IPS-NIHi7 (cell line): ENCODE data around the gene CLDN5.
A peak's percentile ranks its signal among the peaks of the same experiment; 100 is the strongest.

Source experiments
- DNase-seq: peaks from one replicate; pipeline ENCODE4 v3.0.0; 2012; ENCODE audit warnings: mixed read lengths; ENCODE audit errors: extremely low spot score

The CLDN5 gene, protein sequence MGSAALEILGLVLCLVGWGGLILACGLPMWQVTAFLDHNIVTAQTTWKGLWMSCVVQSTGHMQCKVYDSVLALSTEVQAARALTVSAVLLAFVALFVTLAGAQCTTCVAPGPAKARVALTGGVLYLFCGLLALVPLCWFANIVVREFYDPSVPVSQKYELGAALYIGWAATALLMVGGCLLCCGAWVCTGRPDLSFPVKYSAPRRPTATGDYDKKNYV

DNA sequence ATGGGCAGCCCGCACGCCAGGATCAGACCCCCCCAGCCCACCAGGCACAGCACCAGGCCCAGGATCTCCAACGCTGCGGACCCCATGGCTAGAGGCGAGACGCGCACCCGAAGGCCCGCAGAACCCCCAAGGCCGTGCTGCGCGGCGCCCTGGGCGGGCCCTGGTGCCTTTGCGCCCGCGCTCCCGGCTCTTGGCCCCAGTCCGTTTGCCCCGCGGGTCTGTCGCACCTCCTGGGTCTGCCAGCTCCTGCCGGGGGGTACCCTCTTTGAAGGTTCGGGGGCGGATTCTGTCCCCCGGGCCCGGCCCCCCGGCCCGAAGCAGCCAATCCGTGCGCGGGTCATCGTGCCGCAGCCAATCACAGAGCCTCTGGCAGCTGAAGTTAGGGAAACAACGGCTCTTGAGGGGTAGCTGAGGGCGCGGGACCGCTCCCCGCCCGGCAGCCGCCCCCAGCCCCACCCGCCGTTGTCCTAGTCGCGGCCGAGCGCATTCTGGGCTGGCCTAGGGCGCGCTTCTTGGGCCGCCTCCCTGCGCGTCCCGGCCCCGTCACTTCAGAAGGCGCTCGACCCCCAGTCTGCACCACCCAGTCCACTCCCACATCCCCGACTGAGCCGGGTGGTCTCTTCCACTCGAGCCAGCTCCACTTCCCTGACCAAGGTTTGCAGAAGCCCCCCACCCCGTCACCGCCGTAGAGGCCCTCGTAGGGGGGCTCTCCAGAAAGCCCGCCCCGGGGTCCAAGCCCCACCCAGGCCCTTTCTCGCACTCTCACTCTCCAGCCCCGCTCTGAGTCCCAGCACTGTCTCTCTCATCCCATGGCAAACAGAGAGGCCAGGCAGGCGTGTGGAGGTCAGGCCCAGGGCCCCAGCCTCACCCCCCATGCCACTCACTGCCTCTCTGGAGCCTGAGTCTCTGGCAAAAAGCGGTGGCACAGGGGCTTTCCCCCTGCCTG is at the start of gene CLDN5:
Gene CLDN5 (minus strand): TSS at position 241 of the 946 bp plus-strand sequence. CDS start 155 bp downstream, at position 86.
- DNase-seq = peak; percentile 88

DNA sequence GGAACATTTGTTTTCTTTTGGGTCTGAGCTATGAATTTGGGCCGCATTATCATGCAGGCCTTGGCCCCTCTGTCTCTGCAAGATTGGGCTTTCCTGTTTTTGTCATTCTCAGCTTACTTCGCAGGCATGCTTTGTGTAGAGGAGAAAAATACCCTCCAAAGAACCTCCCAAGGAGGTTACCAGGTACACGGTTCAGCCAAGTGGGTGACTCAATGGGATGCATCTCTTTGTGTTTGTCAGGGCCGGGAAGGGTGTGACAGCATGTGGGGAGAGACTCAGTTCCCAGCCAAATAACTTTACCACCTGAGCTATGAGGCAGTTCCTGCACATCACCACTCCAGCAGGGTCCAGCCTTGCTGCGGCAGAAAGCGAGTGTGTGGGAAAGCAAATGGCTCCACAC is 47.8 kb upstream of the CLDN5 start:
- peak; percentile 9 for DNase-seq

DNA sequence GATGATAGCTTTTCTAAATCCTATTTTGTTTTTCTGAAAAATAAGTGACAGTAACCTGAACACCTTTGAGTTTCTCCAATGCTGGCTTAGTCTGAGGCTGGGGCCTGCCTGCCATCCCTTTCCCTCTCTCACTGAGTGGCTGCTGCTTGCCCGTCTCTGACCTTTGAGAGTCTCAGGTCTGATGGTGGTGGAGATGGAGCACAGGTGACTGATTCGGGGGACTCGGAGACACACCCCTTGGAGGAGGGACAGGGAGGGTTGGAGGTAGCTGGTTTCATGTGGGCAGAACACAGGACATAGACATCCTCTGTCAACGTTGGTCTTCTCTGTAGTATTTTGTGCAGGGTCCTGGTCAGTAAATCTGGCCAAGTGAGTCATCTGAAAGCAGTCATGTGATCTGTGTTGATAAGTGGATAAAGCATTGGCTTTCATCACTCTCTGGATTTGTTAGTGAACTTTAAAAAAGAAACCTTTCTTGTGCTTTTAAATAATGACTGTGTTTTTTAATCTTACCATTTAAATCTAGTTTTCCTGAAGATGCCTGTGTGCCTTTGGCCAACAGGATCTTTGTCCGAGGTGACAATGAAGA is 47.1 kb upstream of the CLDN5 start:
- no peak for DNase-seq

DNA sequence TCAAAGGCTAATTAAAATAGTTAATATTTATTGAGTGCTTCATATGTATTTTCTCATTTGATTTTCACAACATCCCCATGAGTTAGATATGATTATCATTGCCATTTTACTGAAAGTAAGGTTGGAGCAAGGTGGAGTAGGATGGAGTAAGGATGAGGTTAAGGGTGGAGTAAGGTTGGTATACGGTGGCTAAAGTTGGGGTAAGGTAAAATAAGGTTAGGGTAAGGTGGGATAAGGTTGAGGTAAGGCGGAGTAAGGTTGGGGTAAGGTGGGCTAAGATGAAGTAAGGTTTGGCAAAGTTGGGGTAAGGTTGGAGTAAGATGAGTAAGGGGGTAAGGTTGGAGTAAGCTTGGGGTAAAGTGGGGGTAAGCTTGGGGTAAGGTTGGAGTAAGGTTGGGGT is 45.8 kb upstream of the CLDN5 start:
- DNase-seq = no peak

DNA sequence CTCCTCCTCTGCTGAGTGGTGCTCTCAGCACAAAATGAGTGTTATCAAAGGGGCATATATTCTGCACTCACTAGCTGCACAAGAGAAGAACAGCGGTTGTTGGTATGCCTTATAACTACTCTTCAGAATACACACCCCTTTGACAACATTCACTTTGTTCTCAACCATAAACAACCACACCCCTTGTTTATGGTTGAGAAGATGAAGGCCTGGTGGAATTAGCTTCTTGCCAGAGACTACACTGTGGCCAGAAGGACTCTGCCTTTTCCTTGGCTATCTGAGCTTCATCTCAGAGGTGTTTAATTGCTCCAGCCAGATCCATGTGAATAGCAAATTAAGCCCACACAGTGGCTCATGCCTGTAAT is 45.0 kb upstream of the CLDN5 start:
- DNase-seq = peak; percentile 9

DNA sequence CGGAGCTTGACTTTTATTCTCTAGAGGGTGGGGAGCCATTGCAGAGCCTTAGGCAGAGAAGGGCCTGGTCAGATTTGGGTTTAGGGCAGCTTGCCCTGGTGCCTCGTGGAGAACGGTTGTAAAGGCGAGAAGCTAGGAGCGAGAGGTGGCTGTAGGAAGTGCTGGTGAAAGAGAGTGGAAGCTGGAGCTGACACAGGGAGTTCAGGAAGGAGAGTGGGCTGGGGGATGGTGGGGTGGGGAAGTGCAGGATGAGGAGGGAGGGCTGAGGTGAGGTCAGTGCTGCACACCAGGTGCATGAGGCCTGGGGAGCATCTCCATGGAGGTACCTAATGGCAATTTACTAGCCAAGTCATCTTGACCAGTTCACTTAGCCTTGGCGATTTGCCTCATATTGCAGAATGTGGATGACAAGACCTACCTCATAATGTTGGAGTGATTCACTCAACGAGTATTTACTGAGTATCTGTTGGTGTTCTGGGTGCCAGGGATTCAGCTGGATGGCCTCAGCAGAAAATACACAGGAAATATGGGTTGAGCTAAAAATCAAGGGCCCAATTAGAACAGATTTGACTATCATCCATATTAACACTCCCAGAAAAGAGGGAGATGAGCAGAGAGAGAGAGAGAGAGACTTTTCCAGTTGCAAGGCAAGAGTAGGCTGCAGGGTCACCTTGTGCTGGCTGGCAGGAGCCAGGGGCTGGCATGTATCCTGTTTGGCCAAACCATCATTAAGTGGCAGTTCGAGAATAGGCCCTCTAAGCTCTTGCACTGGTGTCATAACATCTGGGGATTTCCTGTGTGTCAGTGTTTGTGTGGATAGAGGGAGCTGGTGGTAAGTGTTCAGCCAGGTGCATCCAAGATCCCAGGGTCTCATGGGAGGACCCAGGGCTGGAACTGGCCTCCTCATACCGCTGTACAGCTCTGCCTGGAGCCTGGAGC is 44.4 kb upstream of the CLDN5 start:
- DNase-seq = peak; percentile 7

DNA sequence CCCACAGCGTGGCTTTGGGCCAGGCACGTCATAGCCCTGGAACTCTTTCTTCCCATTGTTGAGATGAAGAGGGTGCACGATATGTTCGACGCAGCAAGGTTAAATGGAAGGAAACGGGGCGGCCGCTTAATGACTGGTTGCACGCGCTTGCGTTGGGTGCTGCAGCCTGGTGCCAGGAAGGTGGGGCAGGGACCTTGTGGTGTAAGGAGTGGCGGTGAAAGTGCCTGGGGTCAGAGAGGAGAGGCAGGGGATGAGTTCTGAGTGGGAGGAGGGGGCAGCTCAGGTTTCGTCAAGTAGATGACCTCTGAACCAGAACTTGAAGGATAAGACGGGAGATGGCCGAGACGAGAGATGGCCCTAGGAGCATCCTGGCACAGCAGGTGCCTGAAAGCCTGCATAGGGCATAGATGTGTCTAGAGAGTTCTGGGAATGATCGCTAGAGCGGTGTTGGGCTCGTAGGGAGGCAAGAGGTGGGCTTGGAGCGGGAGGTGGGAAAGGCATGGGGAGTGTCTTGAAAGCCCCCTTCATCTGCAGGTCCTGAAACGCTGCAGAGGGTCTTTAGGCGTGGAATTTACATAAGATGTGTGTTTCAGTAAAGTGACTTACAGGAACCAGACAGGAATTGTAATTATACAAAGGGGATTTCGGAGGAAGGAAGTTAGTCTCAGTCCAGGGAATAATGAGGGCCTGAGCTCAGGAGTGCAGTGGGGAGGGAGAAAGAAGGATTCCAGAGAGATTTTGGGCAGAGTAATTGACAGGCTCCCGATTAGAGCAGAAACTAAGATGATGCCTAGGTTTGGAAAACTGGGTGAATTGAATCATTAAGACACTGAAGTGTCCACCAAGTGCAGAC is 43.2 kb upstream of the CLDN5 start:
- DNase-seq = no peak

DNA sequence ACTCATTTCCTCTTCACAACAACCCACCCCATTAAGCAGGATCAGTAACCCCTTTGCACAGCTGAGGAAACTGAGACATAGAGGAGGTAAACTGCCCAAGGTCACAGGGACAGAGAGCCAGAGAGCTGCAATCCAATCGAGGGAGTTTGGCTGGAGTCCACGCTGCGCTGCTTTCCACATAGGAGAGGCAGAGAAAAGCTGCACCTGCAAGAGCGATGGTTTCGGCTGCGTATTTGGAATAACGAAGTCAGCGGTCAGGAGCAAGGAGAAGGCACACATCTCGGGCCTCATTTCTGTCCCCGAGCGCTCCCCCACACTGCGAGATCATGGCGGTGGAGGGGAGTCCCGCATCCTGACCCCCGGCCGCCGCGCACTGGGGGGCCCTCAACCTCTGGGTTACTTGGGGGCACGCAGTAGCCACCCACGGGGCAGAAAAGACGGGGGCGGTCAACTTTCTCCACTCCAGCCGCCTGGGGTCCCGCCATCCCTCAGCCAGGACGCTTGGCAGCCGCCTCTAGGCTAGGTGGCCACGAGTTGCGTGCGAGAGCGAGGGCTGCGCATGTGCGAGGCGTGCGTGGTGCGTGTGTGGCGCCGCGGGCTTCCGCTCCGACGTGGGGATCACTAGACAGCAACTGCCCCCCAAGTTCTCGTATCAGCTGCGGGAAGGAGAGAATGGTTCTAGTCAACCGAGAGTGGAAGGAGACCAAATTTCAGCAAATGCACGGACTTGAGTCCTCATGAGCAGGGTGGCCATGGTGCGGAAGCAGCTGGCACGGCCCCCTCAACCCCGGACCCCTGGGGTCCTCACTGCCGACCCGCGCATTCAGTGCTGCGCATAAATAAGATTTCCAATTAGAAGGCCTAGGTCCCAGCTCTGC is 42.3 kb upstream of the CLDN5 start:
- no peak for DNase-seq

DNA sequence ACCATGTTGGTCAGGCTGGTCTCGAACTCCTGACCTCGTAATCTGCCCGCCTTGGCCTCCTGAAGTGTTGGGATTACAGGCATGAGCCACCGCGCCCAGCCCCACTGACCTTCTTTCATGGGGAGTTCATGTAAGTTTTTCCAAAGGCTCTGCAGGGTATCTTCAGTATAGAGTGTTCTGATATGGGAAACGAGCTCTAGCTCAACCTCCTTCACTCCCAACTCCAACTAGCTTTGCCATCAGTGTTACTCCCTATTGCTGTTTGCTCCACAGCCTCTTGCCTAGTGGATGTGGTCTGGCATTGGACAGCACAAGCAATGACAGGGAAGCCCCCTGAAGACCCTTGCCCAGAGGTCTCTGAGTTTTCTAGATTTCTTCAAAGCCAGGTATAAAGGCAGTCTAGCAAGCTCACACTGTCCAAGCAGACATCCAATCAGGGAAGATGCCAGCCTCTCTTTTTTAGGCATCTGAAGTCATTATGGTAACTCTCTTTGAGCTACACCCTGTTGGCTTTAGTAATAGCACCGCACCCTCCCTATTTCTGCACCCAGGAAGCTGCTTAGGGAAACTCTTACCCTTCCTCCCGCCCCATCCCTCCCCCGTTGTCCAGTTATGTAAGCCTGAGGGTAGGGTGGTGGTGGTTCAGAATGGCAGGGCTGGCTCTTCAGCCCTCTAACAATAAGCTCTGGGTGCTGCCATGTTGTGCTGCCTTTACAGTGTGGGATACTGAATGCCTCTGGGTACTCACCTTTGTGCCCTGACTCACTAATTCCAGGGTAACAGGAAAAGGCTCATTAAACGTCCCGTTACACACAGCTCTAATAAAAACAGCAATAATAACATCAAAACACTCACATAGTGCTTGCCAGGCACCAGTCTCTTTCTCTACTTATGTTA is 41.4 kb upstream of the CLDN5 start:
- no peak for DNase-seq

DNA sequence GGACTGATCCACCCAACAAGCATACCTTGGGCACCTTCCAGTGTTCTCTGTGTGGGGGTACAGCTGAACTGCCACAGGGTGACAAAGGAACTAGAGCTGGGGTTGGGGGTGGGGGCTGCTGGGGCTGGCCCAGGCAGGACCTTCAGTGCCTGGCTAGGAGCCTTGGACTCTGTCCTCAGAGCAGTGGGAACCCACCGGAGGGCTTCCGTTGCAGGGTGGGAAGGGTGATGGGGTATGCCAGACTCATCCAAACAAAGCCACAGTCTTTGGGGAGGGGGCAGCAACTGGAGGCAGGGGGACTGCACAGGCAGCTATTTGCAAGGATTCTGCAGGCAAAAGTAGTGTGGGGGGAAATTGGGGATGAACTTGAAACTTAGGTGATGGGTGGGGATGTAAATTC is 35.7 kb upstream of the CLDN5 start:
- no peak for DNase-seq

DNA sequence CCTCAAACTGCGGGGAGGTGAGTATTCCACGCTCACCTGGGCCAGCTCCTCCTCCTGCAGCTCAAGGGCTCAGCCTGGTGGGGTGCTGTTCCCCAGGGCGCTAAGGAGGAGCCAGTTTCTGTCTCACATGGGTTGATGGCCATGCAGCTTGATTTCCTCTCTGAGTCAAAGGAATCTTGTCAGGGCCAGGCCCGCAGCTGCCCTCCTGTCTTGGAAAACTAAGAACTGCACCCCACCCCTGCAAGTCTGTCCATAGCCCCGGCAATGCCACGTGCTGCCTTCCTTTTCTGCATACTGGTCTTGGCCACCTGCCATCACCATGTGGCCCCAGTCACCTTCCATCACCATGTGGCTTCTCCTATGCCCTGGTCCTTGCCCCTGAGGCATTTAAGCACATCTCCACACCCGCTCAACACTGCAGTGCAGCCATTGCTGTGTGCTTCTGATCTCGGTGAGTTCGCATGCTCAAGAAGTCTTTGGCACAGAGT is 35.2 kb upstream of the CLDN5 start:
- DNase-seq = peak; percentile 51

DNA sequence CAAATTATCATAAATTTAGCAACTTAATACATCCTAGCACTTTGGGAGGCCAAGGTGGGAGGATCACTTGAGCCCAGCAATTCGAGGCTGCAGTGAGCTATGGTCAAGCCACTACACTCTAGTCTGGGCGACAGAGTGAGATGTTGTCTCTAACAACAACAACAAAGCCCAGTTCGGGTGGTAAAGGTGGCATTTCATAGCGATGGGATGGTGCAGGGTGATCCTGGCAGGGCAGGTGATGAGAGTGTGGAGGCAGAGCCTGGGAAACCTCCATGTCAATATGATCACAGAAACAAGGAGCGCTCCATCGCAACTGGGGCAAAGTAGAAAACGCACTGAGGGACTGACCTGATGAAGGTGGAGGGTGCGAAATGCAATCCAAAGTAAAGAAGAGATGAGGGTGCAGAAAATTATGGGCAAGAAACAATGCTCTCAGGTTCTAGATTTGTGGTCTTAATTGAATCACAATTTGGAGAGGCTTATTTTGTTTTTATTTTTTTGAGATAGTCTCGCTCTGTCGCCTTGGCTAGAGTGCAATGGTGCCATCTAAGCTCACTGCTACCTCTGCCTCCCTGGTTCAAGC is 32.8 kb upstream of the CLDN5 start:
- DNase-seq = no peak

DNA sequence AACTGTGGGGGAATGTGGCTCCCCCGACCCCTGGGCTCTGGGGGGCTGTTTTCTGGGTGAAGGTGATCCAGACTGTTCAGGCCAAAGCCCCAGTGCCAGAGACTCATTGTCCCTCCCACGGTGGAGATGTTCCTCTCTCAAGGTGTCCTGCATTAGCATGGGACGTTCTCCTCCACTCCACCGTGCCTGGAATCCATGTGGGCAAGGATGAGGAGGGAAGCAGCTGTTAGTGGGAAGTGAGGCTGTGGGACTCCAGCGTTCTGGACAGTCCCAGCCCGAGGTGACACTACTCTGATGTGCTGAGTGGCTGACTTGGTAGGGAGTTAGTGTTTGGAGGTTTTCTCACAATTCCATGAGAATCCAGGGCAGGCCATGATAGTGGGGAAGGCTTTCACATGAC is 31.4 kb upstream of the CLDN5 start:
- peak; percentile 5 for DNase-seq

DNA sequence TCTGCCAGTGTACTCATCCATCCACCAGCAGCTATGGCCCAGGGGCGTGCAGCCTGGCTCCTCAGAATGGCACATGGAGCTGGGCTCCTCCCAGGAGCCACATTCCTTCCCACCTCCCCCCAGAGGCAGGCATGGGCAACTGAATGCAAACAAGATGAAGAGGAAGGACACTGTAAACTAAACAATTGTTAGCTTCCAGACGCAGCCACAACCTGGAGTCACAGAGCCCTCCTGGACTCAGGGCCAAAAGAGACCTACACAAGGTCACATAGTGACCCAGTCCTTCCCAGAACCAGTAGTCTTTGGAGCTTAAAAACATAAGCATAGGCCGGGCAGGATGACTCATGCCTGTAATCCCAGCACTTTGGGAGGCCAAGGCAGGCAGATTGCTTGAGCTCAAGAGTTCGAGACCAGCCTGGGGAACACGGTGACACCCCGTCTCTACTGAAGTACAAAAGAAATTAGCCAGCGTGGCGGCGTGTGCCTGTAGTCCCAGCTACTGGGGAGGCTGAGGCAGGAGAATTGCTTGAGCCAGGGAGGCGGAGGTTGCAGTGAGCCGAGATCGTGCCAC is 30.7 kb upstream of the CLDN5 start:
- DNase-seq = peak; percentile 88

DNA sequence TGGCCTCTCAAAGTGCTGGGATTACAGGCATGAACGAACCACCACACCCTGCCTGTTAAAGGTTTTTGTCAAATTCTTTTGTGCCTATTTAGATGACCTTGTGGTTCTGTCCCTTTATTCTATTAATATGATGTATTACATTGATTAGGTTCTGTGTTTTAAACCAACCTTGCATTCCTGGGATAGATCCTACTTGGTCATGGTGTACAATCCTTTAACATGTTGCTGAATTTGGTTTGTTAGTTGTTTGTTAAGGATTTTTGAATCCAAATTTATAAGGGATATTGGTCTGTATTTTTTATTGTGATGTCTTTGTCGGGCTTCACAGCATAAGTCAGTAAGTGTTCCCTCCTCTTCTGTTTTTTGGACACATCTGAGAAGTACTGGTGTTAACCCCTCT is 29.0 kb upstream of the CLDN5 start:
- no peak for DNase-seq

DNA sequence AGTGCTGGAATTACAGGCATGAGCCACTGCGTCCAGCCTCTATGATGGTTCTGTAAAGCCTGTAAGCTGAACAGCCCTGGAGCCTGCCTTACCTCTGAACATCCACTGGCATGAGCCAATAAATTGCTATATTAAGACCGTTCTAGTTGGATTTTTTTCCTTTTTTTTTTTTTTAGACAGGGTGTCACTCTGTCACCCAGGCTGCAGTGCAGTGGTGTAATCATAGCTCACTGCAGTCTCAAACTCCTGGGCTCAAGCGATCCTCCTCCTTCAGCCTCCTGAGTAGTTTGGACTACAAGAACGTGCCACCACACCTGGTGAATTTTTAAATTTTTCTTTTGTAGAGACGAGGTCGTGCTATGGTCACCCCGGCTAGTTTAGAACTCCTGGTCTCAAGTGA is 26.2 kb upstream of the CLDN5 start:
- DNase-seq = no peak

DNA sequence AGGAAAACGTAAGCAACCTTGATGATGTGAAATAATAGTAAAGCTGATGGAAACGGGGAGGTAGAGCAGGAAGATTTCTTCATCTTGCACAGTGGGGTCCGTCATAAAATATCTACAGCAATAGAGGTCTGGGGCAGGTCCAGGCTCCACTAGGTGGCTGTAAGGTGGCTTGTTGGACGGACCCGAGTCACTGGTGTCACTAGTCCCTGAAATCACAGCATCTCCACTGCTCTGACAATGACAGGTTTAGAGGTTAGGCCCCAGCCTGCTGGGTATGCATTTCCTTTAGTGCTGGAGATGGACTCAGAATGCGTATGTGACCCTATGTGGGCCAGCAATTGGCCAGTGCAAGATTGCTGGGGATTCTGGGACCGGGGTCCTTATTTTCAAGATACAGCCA is 25.2 kb upstream of the CLDN5 start:
- no peak for DNase-seq

DNA sequence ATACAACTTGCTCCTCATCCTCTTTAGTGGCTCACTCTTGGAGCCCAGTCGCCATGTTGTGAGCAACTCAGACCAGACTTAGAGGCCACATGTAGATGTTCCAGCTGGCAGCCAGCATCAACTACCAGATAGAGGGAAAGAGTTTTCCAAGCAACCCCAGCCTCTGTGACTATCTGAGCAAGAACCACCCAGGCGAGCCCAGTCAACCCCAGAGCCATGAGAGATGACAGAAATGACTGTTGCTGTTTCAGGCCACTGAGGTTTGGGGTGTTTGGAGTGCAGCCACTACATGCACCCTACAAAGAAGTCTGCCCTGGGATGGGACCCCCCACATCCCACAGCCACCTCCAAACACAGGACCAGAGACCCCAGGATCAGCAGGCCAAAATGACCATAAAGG is 24.8 kb upstream of the CLDN5 start:
- DNase-seq = no peak
